GM10248 (cell line): ENCODE results near the gene TMED9.
"Not testable (repeated sequence)": the region's sequence is repeated elsewhere in the genome, so short reads cannot be mapped to it uniquely, and the experiment has no call there.

Experiments
- CTCF ChIA-PET: fragments of 300-600 bp; sonication (Branson Sonifier 250); formaldehyde crosslinking; extraction: SDS; loops from one replicate; lab custom pipeline; 2021; ENCODE audit warnings: antibody characterized with exemption; lab: Yijun Ruan, JAX
- POLR2A ChIA-PET: fragments of 350-650 bp; sonication (Branson Sonifier 250); formaldehyde crosslinking; extraction: SDS; loops from one replicate; lab custom pipeline; 2020; ENCODE audit warnings: antibody characterized with exemption; lab: Yijun Ruan, JAX
- DNase-seq: peaks from one replicate; pipeline ENCODE4 v3.0.0; 2012; ENCODE audit errors: extremely low spot score
- TF ChIP-seq, protein P1 (sequence below): IDR thresholded peaks from 2 replicates; pipeline ENCODE4 v1.5.1; 2012; ENCODE audit warnings: mild to moderate bottlenecking, low read depth; ENCODE audit errors: extremely low read depth, missing control alignments, control extremely low read depth

The TMED9 gene

GRCh38 chr5:177611446-177612214 is 19.6 kb downstream of the TMED9 start:
- TF ChIP-seq, protein P1, sequence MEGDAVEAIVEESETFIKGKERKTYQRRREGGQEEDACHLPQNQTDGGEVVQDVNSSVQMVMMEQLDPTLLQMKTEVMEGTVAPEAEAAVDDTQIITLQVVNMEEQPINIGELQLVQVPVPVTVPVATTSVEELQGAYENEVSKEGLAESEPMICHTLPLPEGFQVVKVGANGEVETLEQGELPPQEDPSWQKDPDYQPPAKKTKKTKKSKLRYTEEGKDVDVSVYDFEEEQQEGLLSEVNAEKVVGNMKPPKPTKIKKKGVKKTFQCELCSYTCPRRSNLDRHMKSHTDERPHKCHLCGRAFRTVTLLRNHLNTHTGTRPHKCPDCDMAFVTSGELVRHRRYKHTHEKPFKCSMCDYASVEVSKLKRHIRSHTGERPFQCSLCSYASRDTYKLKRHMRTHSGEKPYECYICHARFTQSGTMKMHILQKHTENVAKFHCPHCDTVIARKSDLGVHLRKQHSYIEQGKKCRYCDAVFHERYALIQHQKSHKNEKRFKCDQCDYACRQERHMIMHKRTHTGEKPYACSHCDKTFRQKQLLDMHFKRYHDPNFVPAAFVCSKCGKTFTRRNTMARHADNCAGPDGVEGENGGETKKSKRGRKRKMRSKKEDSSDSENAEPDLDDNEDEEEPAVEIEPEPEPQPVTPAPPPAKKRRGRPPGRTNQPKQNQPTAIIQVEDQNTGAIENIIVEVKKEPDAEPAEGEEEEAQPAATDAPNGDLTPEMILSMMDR, result no peak
- ChIA-PET CTCF (no interaction called here), POLR2A (no interaction called here)
- DNase-seq, result no peak

DNA sequence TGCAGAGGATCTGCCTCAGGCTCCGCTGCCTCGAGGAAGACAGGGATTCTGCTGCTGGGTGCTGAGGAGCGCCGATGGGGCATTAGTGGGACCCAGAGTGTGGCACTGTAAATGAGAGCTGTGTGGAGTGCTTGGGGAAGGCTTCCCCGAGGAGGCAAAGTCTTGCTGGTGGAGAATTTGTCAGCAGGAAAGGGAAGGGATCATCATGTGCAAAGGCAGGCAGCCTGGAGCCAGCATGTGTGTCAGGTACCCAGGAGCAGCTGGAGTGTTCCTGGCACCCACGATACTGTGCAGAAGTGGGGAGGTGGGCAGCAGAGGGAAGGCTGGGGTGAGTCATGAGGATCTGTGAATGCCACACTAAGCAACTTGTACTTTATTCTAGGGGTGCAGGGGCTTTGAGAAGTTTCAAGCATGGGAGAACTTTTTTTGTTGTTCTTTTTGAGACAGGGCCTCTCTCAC is 20.2 kb downstream of the TMED9 start:
- TF ChIP-seq, protein P1, result no peak
- POLR2A ChIA-PET, result no interaction called here
- CTCF ChIA-PET, result no interaction called here
- DNase-seq, result no peak

- DNase-seq, result no peak
- TF ChIP-seq, protein P1, result no peak
- ChIA-PET POLR2A (no interaction called here), CTCF (interaction anchor here (0.9 kb wide), 1 partner anchor 13 kb away, joined by 3 read pairs; no protein-coding TSS in a partner anchor)
These were observed 28.6 kb downstream of the TMED9 start for GRCh38 chr5:177620560-177620959.

DNA sequence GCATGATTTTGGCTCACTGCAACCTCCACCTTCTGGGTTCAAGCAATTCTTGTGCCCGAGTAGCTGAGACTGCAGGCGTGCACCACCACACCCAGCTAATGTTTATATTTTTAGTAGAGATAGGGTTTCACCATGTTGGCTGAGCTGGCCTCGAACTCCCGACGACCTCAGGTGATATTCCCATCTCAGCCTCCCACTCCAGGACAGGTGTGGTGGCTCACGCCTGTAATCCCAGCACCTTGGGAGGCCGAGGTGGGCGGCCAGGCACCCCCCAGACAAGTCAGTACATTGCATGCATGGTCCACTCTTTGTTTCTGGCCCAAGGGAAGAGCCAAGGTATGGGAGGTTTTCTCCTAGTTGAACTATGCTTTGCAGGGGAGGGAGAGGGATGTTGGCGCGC is 32.2 kb downstream of the TMED9 start:
- POLR2A ChIA-PET, CTCF ChIA-PET, DNase-seq: not testable (repeated sequence)

GRCh38 chr5:177630186-177630585 is 38.2 kb downstream of the TMED9 start:
- CTCF ChIA-PET, DNase-seq, POLR2A ChIA-PET: not testable (repeated sequence)

GRCh38 chr5:177634912-177635311 is 42.9 kb downstream of the TMED9 start:
- POLR2A ChIA-PET, CTCF ChIA-PET, DNase-seq: not testable (repeated sequence)

- POLR2A ChIA-PET, CTCF ChIA-PET, DNase-seq: not testable (repeated sequence)
These were observed 53.5 kb downstream of the TMED9 start for GRCh38 chr5:177645462-177645861.
